H9 (cell line): Measurements from ENCODE around the gene PITX1. TPM values are rescaled to one million over a fixed set of nuclear protein-coding genes. Genes with fewer than 3 reads are reported as not detected.

Experiments used
- DNase-seq: peaks from one replicate; pipeline ENCODE4 v3.0.0-alpha.2; 2017
- H2AFZ ChIP-seq: one replicate; pipeline ENCODE4 v1.6.1; 2013; ENCODE audit warnings: mild to moderate bottlenecking, low read length, control low read depth, moderate library complexity
- H2AK5ac ChIP-seq: 2 replicates; pipeline ENCODE4 v1.6.1; 2013; ENCODE audit warnings: low read length, control low read depth, mixed read lengths; ENCODE audit not compliant: insufficient read length
- H2BK120ac ChIP-seq: one replicate; pipeline ENCODE4 v1.6.1; 2013; ENCODE audit warnings: low read depth, mild to moderate bottlenecking, low read length, control low read depth, inconsistent platforms; ENCODE audit not compliant: poor library complexity, severe bottlenecking
- H2BK12ac ChIP-seq: 2 replicates; pipeline ENCODE4 v1.6.1; 2013; ENCODE audit warnings: low read length, control low read depth, mixed read lengths, low read depth; ENCODE audit not compliant: insufficient read length
- H2BK15ac ChIP-seq: 2 replicates; pipeline ENCODE4 v1.6.1; 2013; ENCODE audit warnings: low read depth, low read length, control low read depth
- H2BK20ac ChIP-seq: one replicate; pipeline ENCODE4 v1.6.1; 2013; ENCODE audit warnings: low read depth, mild to moderate bottlenecking, low read length, control low read depth, inconsistent platforms; ENCODE audit not compliant: poor library complexity, severe bottlenecking
- H2BK5ac ChIP-seq: 2 replicates; pipeline ENCODE4 v1.6.1; 2013; ENCODE audit warnings: low read length, control low read depth, mixed read lengths; ENCODE audit not compliant: insufficient read length
- H3K14ac ChIP-seq: 2 replicates; pipeline ENCODE4 v1.6.1; 2013; ENCODE audit warnings: low read length, control low read depth; ENCODE audit not compliant: insufficient read depth
- H3K18ac ChIP-seq: 2 replicates; pipeline ENCODE4 v1.6.1; 2013; ENCODE audit warnings: low read depth, mild to moderate bottlenecking, mixed read lengths, low read length, control low read depth; ENCODE audit not compliant: insufficient read length
- H3K23ac ChIP-seq: 2 replicates; pipeline ENCODE4 v1.6.1; 2013; ENCODE audit warnings: low read length, control low read depth, mixed read lengths, low read depth; ENCODE audit not compliant: insufficient read length
- H3K23me2 ChIP-seq: 2 replicates; pipeline ENCODE4 v1.6.1; 2013; ENCODE audit warnings: low read depth, mild to moderate bottlenecking, mixed read lengths, low read length, control low read depth; ENCODE audit not compliant: insufficient read length, poor library complexity, severe bottlenecking
- H3K27ac ChIP-seq: 2 replicates; pipeline ENCODE4 v1.5.1; 2013; ENCODE audit warnings: low read length, control low read depth, mixed read lengths, low read depth; ENCODE audit not compliant: insufficient read length
- H3K27me3 ChIP-seq: 2 replicates; pipeline ENCODE4 v1.6.1; 2013; ENCODE audit warnings: low read length, control low read depth, inconsistent platforms; ENCODE audit not compliant: insufficient read depth
- H3K4ac ChIP-seq: 2 replicates; pipeline ENCODE4 v1.6.1; 2013; ENCODE audit warnings: low read depth, mild to moderate bottlenecking, control low read depth, inconsistent platforms, low read length, moderate library complexity
- H3K4me1 ChIP-seq: 2 replicates; pipeline ENCODE4 v1.6.1; 2013; ENCODE audit warnings: low read length, control low read depth, inconsistent platforms; ENCODE audit not compliant: insufficient read depth
- H3K4me2 ChIP-seq: 2 replicates; pipeline ENCODE4 v1.6.1; 2013; ENCODE audit warnings: low read length, control low read depth, mixed read lengths; ENCODE audit not compliant: insufficient read length, insufficient read depth
- H3K56ac ChIP-seq: 2 replicates; pipeline ENCODE4 v1.6.1; 2013; ENCODE audit warnings: low read depth, mild to moderate bottlenecking, mixed read lengths, low read length, control low read depth; ENCODE audit not compliant: insufficient read length
- H3K79me1 ChIP-seq: 2 replicates; pipeline ENCODE4 v1.6.1; 2013; ENCODE audit warnings: low read depth, mild to moderate bottlenecking, moderate library complexity, low read length, control low read depth, inconsistent platforms; ENCODE audit not compliant: insufficient read depth, poor library complexity, severe bottlenecking
- H3K79me2 ChIP-seq: 2 replicates; pipeline ENCODE4 v1.6.1; 2013; ENCODE audit warnings: low read length, control low read depth, inconsistent platforms; ENCODE audit not compliant: insufficient read depth
- H3K9ac ChIP-seq: 2 replicates; pipeline ENCODE4 v1.6.1; 2013; ENCODE audit warnings: low read length, control low read depth, mixed read lengths; ENCODE audit not compliant: insufficient read length; ENCODE audit errors: extremely low read depth
- H3K9me3 ChIP-seq: one replicate; pipeline ENCODE4 v1.6.1; 2013; ENCODE audit warnings: low read depth, low read length, inconsistent platforms; ENCODE audit not compliant: control insufficient read depth
- H3T11ph ChIP-seq: one replicate; pipeline ENCODE4 v1.6.1; 2013; ENCODE audit warnings: mild to moderate bottlenecking, low read length, control low read depth, inconsistent platforms
- H4K20me1 ChIP-seq: one replicate; pipeline ENCODE4 v1.6.1; 2013; ENCODE audit not compliant: control insufficient read depth, insufficient read length, insufficient read depth
- H4K5ac ChIP-seq: 2 replicates; pipeline ENCODE4 v1.6.1; 2013; ENCODE audit warnings: low read depth, mild to moderate bottlenecking, mixed read lengths, low read length, control low read depth; ENCODE audit not compliant: insufficient read length
- H4K8ac ChIP-seq: replicated peaks from 2 replicates; pipeline ENCODE4 v1.6.1; 2013; ENCODE audit warnings: low read length, control low read depth, mixed read lengths, low read depth; ENCODE audit not compliant: insufficient read length
- H4K91ac ChIP-seq: 2 replicates; pipeline ENCODE4 v1.6.1; 2013; ENCODE audit warnings: low read depth, mild to moderate bottlenecking, moderate library complexity, mixed read lengths, low read length, control low read depth; ENCODE audit not compliant: insufficient read length
- H3K27ac Mint-ChIP-seq, 3 experiments: 2 replicates in 2 of 3; 3 replicates in 1 of 3; pipeline ENCODE4 v1.8.0; 2020 to 2021; ENCODE audit warnings: mixed read lengths in 3 of 3, mild to moderate bottlenecking in 1 of 3, moderate library complexity in 1 of 3
- H3K27me3 Mint-ChIP-seq: 2 replicates; pipeline ENCODE4 v1.8.0; 2021; ENCODE audit warnings: low read depth, mild to moderate bottlenecking, moderate library complexity, mixed read lengths
- H3K36me3 Mint-ChIP-seq, 3 experiments: 2 replicates in 2 of 3; 3 replicates in 1 of 3; pipeline ENCODE4 v1.8.0; 2020 to 2021; ENCODE audit warnings: low read depth in 3 of 3, mixed read lengths in 3 of 3; ENCODE audit not compliant: insufficient read depth in 1 of 3
- H3K4me1 Mint-ChIP-seq, 2 experiments: 2 replicates each; pipeline ENCODE4 v1.8.0; 2020; ENCODE audit warnings: mixed read lengths in 2 of 2
- H3K4me3 Mint-ChIP-seq, 2 experiments: 2 replicates in 1 of 2; 3 replicates in 1 of 2; pipeline ENCODE4 v1.8.0; 2020 to 2021; ENCODE audit warnings: mild to moderate bottlenecking in 2 of 2, mixed read lengths in 2 of 2, moderate library complexity in 1 of 2
- H3K9me3 Mint-ChIP-seq, 2 experiments: 2 replicates in 1 of 2; 3 replicates in 1 of 2; pipeline ENCODE4 v1.8.0; 2020; ENCODE audit warnings: mild to moderate bottlenecking in 2 of 2, mixed read lengths in 2 of 2, moderate library complexity in 1 of 2
- CTCF ChIP-seq: fragments of 200-600 bp; sonication (generic); conservative IDR thresholded peaks from 3 replicates; pipeline ENCODE4 v1.8.0; 2021; ENCODE audit warnings: antibody characterized with exemption, mild to moderate bottlenecking
- WGBS: extraction: QIAGEN DNeasy Blood & Tissue Kit; methylation state at CpG from one replicate; pipeline ENCODE4 v1.1.7; 2013; ENCODE audit warnings: missing lambda C conversion rate, low lambda C conversion rate, mixed read lengths; ENCODE audit not compliant: insufficient read length; ENCODE audit errors: extremely low coverage; 5-methylcytosine and 5-hydroxymethylcytosine counted together
- total RNA-seq: library from RNA; stranded (reverse); gene quantifications from 2 replicates; pipeline ENCODE4 v1.2.1, GENCODE V29; 2021

Gene PITX1
- total RNA-seq, 1 experiment from 2014 or later = not detected

DNA sequence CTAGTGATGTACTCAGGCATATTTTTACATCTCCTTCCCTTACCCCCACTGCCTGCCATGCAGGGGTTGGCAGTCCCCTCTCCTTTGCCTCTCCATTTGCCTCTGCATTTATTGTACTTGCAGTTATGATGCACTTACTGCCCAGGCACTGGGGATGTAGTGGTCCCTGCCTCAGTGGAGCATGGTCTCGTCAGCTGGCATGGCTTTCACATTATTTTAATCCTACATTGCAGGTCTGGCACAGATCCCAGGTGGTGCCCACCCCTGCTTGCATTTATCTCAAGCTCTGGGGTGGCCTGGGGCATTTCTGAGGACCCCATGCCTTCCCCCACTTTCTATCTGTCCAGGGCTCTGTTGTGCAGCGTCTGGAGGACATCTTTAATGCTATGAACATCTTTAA, 23.2 kb upstream of the PITX1 start:
- Mint-ChIP-seq H3K27ac (no peak overlapping the region), H3K36me3 (no peaks in the 10 kb centered on the region), H3K27me3 (peaks cover 100% of the 10 kb centered on the region), H3K4me3 (no peak overlapping the region), H3K4me1 (no peaks in the 10 kb centered on the region), H3K9me3 (no peaks in the 10 kb centered on the region)
- Histone ChIP-seq H3K79me1 (no peaks in the 10 kb centered on the region), H3K14ac (no peak overlapping the region), H3K23me2 (no peaks in the 10 kb centered on the region), H2AK5ac (no peak overlapping the region), H2AFZ (no peak overlapping the region), H3K56ac (no peak overlapping the region), H3K27ac (no peak overlapping the region), H4K91ac (no peak overlapping the region), H4K8ac (no peak overlapping the region), H3K9me3 (no peaks in the 10 kb centered on the region), H2BK15ac (no peak overlapping the region), H3K4me1 (no peaks in the 10 kb centered on the region), H2BK20ac (no peak overlapping the region), H2BK120ac (no peak overlapping the region), H2BK12ac (no peak overlapping the region), H3K79me2 (no peaks in the 10 kb centered on the region), H3T11ph (no peak overlapping the region), H3K4ac (no peak overlapping the region), H4K20me1 (no peaks in the 10 kb centered on the region), H3K18ac (no peak overlapping the region), H2BK5ac (no peak overlapping the region), H3K27me3 (no peaks in the 10 kb centered on the region; the same call in 1 of the 2 replicates), H3K4me2 (no peak overlapping the region), H4K5ac (no peak overlapping the region), H3K9ac (no peak overlapping the region), H3K23ac (no peak overlapping the region)
- no peak for TF ChIP-seq CTCF
- DNase-seq = no peak
- no CpG with 5 or more reads among the region's 2 CpGs for WGBS
